Measurements from ENCODE around the gene SOX3. TPM values are rescaled to one million over a fixed set of nuclear protein-coding genes. Genes with fewer than 3 reads are reported as not detected.

The SOX3 gene
- total and polyA plus RNA-seq, 2 of the 13 experiments (the other 11 are each of a cell fraction or from before 2014, with no cell fraction given) = not detected

DNA sequence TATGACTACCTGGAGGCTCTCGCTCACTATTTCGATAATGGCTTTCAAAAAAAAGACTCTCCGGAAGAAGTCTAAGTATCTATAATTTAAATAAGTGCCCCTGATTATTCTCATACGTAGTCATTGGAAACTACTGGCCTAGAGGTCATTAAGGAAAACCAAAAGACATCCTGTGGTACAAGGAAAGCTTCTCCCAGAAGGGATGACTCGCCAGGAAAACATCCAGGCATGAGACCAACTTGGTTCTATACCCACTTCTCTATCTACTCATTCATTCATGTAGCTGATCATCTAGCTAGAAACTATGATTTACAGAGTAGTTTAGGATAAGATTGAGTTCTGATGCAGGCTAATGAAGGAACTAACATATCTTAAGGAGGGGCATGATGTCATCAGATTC, 37.7 kb downstream of the SOX3 start (continued):
- TF ChIP-seq DPF2 (CRISPR knock-in tag; IDR thresholded peaks at IDR 0.05; ENCODE audit: borderline replicate concordance, low read depth) (no peak), ZNF232 (CRISPR knock-in tag; IDR thresholded peaks at IDR 0.05; ENCODE audit: borderline replicate concordance) (no peak), BRD4 (CRISPR knock-in tag; IDR thresholded peaks at IDR 0.05) (no peak), ZNF781 (CRISPR knock-in tag; IDR thresholded peaks at IDR 0.05; ENCODE audit: borderline replicate concordance, not compliant biosample characterization) (no peak), POLR2A (IDR thresholded peaks at IDR 0.05; ENCODE audit: insufficient read depth in 1 of 2, low read depth in 2 of 2, low read length in 2 of 2) (no peak), SMARCC2 (IDR thresholded peaks at IDR 0.05) (no peak)
- TF ChIP-seq, protein P1, sequence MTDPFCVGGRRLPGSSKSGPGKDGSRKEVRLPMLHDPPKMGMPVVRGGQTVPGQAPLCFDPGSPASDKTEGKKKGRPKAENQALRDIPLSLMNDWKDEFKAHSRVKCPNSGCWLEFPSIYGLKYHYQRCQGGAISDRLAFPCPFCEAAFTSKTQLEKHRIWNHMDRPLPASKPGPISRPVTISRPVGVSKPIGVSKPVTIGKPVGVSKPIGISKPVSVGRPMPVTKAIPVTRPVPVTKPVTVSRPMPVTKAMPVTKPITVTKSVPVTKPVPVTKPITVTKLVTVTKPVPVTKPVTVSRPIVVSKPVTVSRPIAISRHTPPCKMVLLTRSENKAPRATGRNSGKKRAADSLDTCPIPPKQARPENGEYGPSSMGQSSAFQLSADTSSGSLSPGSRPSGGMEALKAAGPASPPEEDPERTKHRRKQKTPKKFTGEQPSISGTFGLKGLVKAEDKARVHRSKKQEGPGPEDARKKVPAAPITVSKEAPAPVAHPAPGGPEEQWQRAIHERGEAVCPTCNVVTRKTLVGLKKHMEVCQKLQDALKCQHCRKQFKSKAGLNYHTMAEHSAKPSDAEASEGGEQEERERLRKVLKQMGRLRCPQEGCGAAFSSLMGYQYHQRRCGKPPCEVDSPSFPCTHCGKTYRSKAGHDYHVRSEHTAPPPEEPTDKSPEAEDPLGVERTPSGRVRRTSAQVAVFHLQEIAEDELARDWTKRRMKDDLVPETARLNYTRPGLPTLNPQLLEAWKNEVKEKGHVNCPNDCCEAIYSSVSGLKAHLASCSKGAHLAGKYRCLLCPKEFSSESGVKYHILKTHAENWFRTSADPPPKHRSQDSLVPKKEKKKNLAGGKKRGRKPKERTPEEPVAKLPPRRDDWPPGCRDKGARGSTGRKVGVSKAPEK (CRISPR knock-in tag; IDR thresholded peaks at IDR 0.05; ENCODE audit: borderline replicate concordance) = no peak
- TF ChIP-seq, protein P2, sequence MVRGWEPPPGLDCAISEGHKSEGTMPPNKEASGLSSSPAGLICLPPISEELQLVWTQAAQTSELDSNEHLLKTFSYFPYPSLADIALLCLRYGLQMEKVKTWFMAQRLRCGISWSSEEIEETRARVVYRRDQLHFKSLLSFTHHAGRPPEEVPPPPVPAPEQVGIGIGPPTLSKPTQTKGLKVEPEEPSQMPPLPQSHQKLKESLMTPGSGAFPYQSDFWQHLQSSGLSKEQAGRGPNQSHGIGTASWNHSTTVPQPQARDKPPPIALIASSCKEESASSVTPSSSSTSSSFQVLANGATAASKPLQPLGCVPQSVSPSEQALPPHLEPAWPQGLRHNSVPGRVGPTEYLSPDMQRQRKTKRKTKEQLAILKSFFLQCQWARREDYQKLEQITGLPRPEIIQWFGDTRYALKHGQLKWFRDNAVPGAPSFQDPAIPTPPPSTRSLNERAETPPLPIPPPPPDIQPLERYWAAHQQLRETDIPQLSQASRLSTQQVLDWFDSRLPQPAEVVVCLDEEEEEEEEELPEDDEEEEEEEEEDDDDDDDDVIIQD (CRISPR knock-in tag; IDR thresholded peaks at IDR 0.05; ENCODE audit: low read depth) = no peak

Other genes with a start within 250 kb of the SOX3 start
- not detected in 2 replicates for gene LINC00632, start 204.7 kb upstream of the SOX3 start, total RNA-seq (2016; rRNA removed; fragmentation: Illumina TruSeq; extraction: Trizol)
- gene LINC00632, start 204.7 kb upstream of the SOX3 start, polyA plus RNA-seq (2011; rRNA removed) = 0.10 and 0.13 TPM in 2 replicates